ENCODE measurements around the gene TMEM53. TPM values are rescaled to one million over a fixed set of nuclear protein-coding genes. Genes with fewer than 3 reads are reported as not detected.
A peak's percentile ranks its signal among the peaks of the same experiment; 100 is the strongest.

Gene TMEM53
- total RNA-seq, 3 donors from 2014 or later, result 8.3 to 9.4 (median 9.2) TPM

- no peaks in the 10 kb centered on the region for H3K9me3 ChIP-seq
- no peaks in the 10 kb centered on the region for H3K36me3 ChIP-seq
- intact Hi-C loops (cut with DNase I; ENCODE audit: low total_unique reads), result no loop called here
- peaks cover 0 to 5% of the 10 kb centered on the region in 2 donors for H3K4me1 ChIP-seq
- H3K27ac ChIP-seq, result peak overlapping the region; percentile 26 to 27
- H3K27me3 ChIP-seq, result no peaks in the 10 kb centered on the region
- no peak overlapping the region for H3K4me3 ChIP-seq
- TF ChIP-seq CTCF (IDR thresholded peaks at IDR 0.05), result no peak
- TF ChIP-seq POLR2A (IDR thresholded peaks at IDR 0.05), result no peak
- no peak for TF ChIP-seq POLR2AphosphoS5 (IDR thresholded peaks at IDR 0.05)
- peak in 1 of 2 donors; percentile 9 for DNase-seq (ENCODE audit: low spot score in 2 of 2)
Observed at GRCh38 chr1:44678626-44679025, 4.3 kb upstream of the TMEM53 start.

GRCh38 chr1:44678120-44678519, 3.8 kb upstream of the TMEM53 start:
- Histone ChIP-seq H3K27me3 (no peaks in the 10 kb centered on the region), H3K9me3 (no peaks in the 10 kb centered on the region), H3K4me1 (peaks cover 3 to 10% of the 10 kb centered on the region in 2 donors), H3K36me3 (no peaks in the 10 kb centered on the region), H3K27ac (peak overlapping the region; percentile 26 to 27), H3K4me3 (no peak overlapping the region)
- no peak for DNase-seq (ENCODE audit: low spot score in 2 of 2)
- intact Hi-C loops (cut with DNase I; ENCODE audit: low total_unique reads), result no loop called here
- no peak for TF ChIP-seq POLR2AphosphoS5 (IDR thresholded peaks at IDR 0.05)
- no peak for TF ChIP-seq CTCF (IDR thresholded peaks at IDR 0.05)
- no peak for TF ChIP-seq POLR2A (IDR thresholded peaks at IDR 0.05)

- intact Hi-C loops (cut with DNase I; ENCODE audit: low total_unique reads), result no loop called here
- Histone ChIP-seq H3K4me3 (no peak overlapping the region), H3K27me3 (no peaks in the 10 kb centered on the region), H3K4me1 (peaks cover 6 to 17% of the 10 kb centered on the region in 2 donors), H3K9me3 (no peaks in the 10 kb centered on the region), H3K36me3 (no peaks in the 10 kb centered on the region), H3K27ac (peak overlapping the region; percentile 33 to 98)
- no peak for TF ChIP-seq POLR2A (IDR thresholded peaks at IDR 0.05)
- TF ChIP-seq POLR2AphosphoS5 (IDR thresholded peaks at IDR 0.05), result no peak
- peak in 2 of 3 donors; percentile 24 to 40 for TF ChIP-seq CTCF (IDR thresholded peaks at IDR 0.05)
- no peak for DNase-seq (ENCODE audit: low spot score in 2 of 2)
Observed at GRCh38 chr1:44677201-44677766, 3.0 kb upstream of the TMEM53 start.

- no peak for DNase-seq (ENCODE audit: low spot score in 2 of 2)
- Histone ChIP-seq H3K36me3 (no peaks in the 10 kb centered on the region), H3K27ac (peak overlapping the region; percentile 33 to 98), H3K27me3 (no peaks in the 10 kb centered on the region), H3K4me3 (no peak overlapping the region), H3K9me3 (no peaks in the 10 kb centered on the region), H3K4me1 (peaks cover 6 to 23% of the 10 kb centered on the region in 2 donors)
- no peak for TF ChIP-seq POLR2A (IDR thresholded peaks at IDR 0.05)
- no peak for TF ChIP-seq POLR2AphosphoS5 (IDR thresholded peaks at IDR 0.05)
- no peak for TF ChIP-seq CTCF (IDR thresholded peaks at IDR 0.05)
- intact Hi-C loops (cut with DNase I; ENCODE audit: low total_unique reads), result no loop called here
Observed at GRCh38 chr1:44676484-44677200, 2.4 kb upstream of the TMEM53 start.

- Histone ChIP-seq H3K4me3 (peak overlapping the region; percentile 66 to 84 (median 66)), H3K4me1 (peaks cover 6 to 23% of the 10 kb centered on the region in 2 donors), H3K27me3 (no peaks in the 10 kb centered on the region), H3K27ac (peak overlapping the region; percentile 98 to 99), H3K36me3 (no peaks in the 10 kb centered on the region), H3K9me3 (no peaks in the 10 kb centered on the region)
- intact Hi-C loops (cut with DNase I; ENCODE audit: low total_unique reads), result no loop called here
- DNase-seq (ENCODE audit: low spot score in 2 of 2), result peak in 1 of 2 donors; percentile 25
- TF ChIP-seq POLR2AphosphoS5 (IDR thresholded peaks at IDR 0.05) (no peak), POLR2A (IDR thresholded peaks at IDR 0.05) (no peak), CTCF (IDR thresholded peaks at IDR 0.05) (no peak)
Observed at GRCh38 chr1:44675186-44675585, 905 bp upstream of the TMEM53 start.

Measured in breast epithelium (tissue), 4 donors.